H1 (cell line): ENCODE results near the gene F13B. TPM values are rescaled to one million over a fixed set of nuclear protein-coding genes. Genes with fewer than 3 reads are reported as not detected.

Source experiments
- CTCF ChIA-PET: fragments of 300-600 bp; sonication (Branson Sonifier 250); formaldehyde crosslinking; loops from one replicate; lab custom pipeline; 2021; ENCODE audit not compliant: partially characterized antibody; lab: Charles Lee
- POLR2A ChIA-PET: fragments of 300-600 bp; sonication (Branson Sonifier 250); formaldehyde crosslinking; loops from one replicate; lab custom pipeline; 2021; ENCODE audit warnings: inconsistent platforms; ENCODE audit not compliant: partially characterized antibody; lab: Charles Lee
- DNase-seq, 2 experiments: peaks; one replicate each; pipeline versions ENCODE4 v3.0.0 to v3.0.0-alpha.2; 2010 to 2022; ENCODE audit warnings: low spot score in 2 of 2, low read depth in 1 of 2, mixed read lengths in 1 of 2
- FAIRE-seq: peaks from 2 replicates; lab custom pipeline; 2011; peaks lifted over from hg19 to GRCh38; lab: Jason Lieb, UNC
- H2AFZ ChIP-seq: 2 replicates; pipeline ENCODE4 v1.8.1; 2012; ENCODE audit warnings: low read length, inconsistent platforms
- H2AK5ac ChIP-seq: 2 replicates; pipeline ENCODE4 v1.6.1; 2013; ENCODE audit warnings: low read depth, low read length
- H2BK120ac ChIP-seq: replicated peaks from 2 replicates; pipeline ENCODE3; 2013; ENCODE audit warnings: low read depth, low read length, inconsistent platforms
- H2BK12ac ChIP-seq: 2 replicates; pipeline ENCODE4 v1.6.1; 2013; ENCODE audit warnings: low read depth, low read length
- H2BK15ac ChIP-seq: 2 replicates; pipeline ENCODE4 v1.6.1; 2013; ENCODE audit warnings: low read length
- H2BK20ac ChIP-seq: 2 replicates; pipeline ENCODE4 v1.6.1; 2013; ENCODE audit warnings: low read length
- H2BK5ac ChIP-seq: 2 replicates; pipeline ENCODE4 v1.6.1; 2013; ENCODE audit warnings: low read depth, low read length
- H3K14ac ChIP-seq: 2 replicates; pipeline ENCODE4 v1.6.1; 2013; ENCODE audit warnings: inconsistent platforms; ENCODE audit not compliant: insufficient read length
- H3K18ac ChIP-seq: 2 replicates; pipeline ENCODE4 v1.6.1; 2013; ENCODE audit warnings: low read length; ENCODE audit errors: extremely low read depth
- H3K23ac ChIP-seq: 2 replicates; pipeline ENCODE4 v1.6.1; 2013; ENCODE audit warnings: inconsistent platforms; ENCODE audit not compliant: insufficient read length
- H3K23me2 ChIP-seq: 2 replicates; pipeline ENCODE4 v1.6.1; 2013; ENCODE audit warnings: low read depth, low read length
- H3K27ac ChIP-seq: 2 replicates; pipeline ENCODE4 v1.6.1; 2011; ENCODE audit warnings: low read depth, low read length, inconsistent platforms
- H3K27me3 ChIP-seq, 4 experiments: replicated peaks in 1 of 4; 1 replicate in 1 of 4; 2 replicates in 3 of 4; pipeline versions ENCODE4 v1.6.1 to v1.8.1; 2011 to 2013; ENCODE audit warnings: low read length in 3 of 4, mild to moderate bottlenecking in 3 of 4, inconsistent platforms in 2 of 4, mixed read lengths in 2 of 4, moderate library complexity in 1 of 4; ENCODE audit not compliant: control insufficient read depth in 3 of 4, insufficient read depth in 3 of 4; ENCODE audit errors: extremely low read depth in 1 of 4
- H3K36me3 ChIP-seq, 4 experiments: 2 replicates each; pipeline versions ENCODE4 v1.6.1 to v1.8.1; 2011 to 2013; ENCODE audit warnings: mild to moderate bottlenecking in 4 of 4, low read length in 3 of 4, moderate library complexity in 2 of 4, control low read depth in 1 of 4, inconsistent platforms in 1 of 4; ENCODE audit not compliant: insufficient read depth in 4 of 4, control insufficient read depth in 2 of 4
- H3K4ac ChIP-seq: replicated peaks from 2 replicates; pipeline ENCODE3; 2013; ENCODE audit warnings: low read length, low read depth, mixed read lengths, inconsistent platforms; ENCODE audit not compliant: insufficient read length
- H3K4me1 ChIP-seq, 4 experiments: replicated peaks in 1 of 4; 1 replicate in 1 of 4; 2 replicates in 3 of 4; pipeline versions ENCODE4 v1.6.1 to v1.8.1; 2011 to 2013; ENCODE audit warnings: low read length in 3 of 4, inconsistent platforms in 2 of 4, mixed read lengths in 1 of 4; ENCODE audit not compliant: insufficient read depth in 4 of 4, control insufficient read depth in 3 of 4
- H3K4me2 ChIP-seq, 2 experiments: 2 replicates each; pipeline versions ENCODE4 v1.6.1 to v1.8.1; 2011 to 2013; ENCODE audit warnings: low read depth in 2 of 2, low read length in 2 of 2, control low read depth in 1 of 2, inconsistent platforms in 1 of 2, mild to moderate bottlenecking in 1 of 2; ENCODE audit not compliant: insufficient read depth in 1 of 2
- H3K4me3 ChIP-seq, 4 experiments: fragments of 200-600, 300-600 bp in 1 of 4; sonication (generic), shearing (Covaris generic), sonication (Bioruptor Twin) in 1 of 4; 2 replicates each; pipeline versions ENCODE4 v1.5.1 to v1.8.1; 2011 to 2016; ENCODE audit warnings: low read length in 4 of 4, low read depth in 3 of 4, control low read depth in 2 of 4, inconsistent platforms in 2 of 4, mild to moderate bottlenecking in 2 of 4, mixed read lengths in 1 of 4, moderate library complexity in 1 of 4; ENCODE audit not compliant: insufficient read depth in 2 of 4; ENCODE audit errors: extremely low read depth in 1 of 4
- H3K56ac ChIP-seq: replicated peaks from 2 replicates; pipeline ENCODE3; 2013; ENCODE audit warnings: low read depth, mild to moderate bottlenecking, mixed read lengths, low read length, inconsistent platforms; ENCODE audit not compliant: insufficient read length
- H3K79me1 ChIP-seq: 2 replicates; pipeline ENCODE4 v1.6.1; 2013; ENCODE audit warnings: low read depth, low read length, control low read depth
- H3K79me2 ChIP-seq, 2 experiments: 2 replicates each; pipeline versions ENCODE4 v1.6.1 to v1.8.1; 2012 to 2013; ENCODE audit warnings: low read length in 2 of 2, mild to moderate bottlenecking in 2 of 2, inconsistent platforms in 1 of 2; ENCODE audit not compliant: insufficient read depth in 2 of 2, control insufficient read depth in 1 of 2
- H3K9ac ChIP-seq, 4 experiments: replicated peaks in 1 of 4; 1 replicate in 1 of 4; 2 replicates in 3 of 4; pipeline versions ENCODE4 v1.6.1 to v1.8.1; 2011 to 2013; ENCODE audit warnings: low read depth in 3 of 4, low read length in 3 of 4, control low read depth in 2 of 4, mild to moderate bottlenecking in 2 of 4, moderate library complexity in 2 of 4, inconsistent platforms in 1 of 4; ENCODE audit errors: extremely low read depth in 1 of 4
- H3K9me3 ChIP-seq, 2 experiments: 2 replicates each; pipeline versions ENCODE4 v1.6.1 to v1.8.1; 2012 to 2013; ENCODE audit warnings: mild to moderate bottlenecking in 2 of 2, moderate library complexity in 2 of 2, control low read depth in 1 of 2, inconsistent platforms in 1 of 2, low read depth in 1 of 2, low read length in 1 of 2, mixed read lengths in 1 of 2; ENCODE audit not compliant: insufficient read depth in 2 of 2
- H4K20me1 ChIP-seq, 2 experiments: replicated peaks in 1 of 2; 2 replicates each; pipeline versions ENCODE3 to v1.8.1; 2011 to 2013; ENCODE audit warnings: inconsistent platforms in 2 of 2, low read length in 2 of 2, mild to moderate bottlenecking in 1 of 2; ENCODE audit not compliant: insufficient read depth in 2 of 2, control insufficient read depth in 1 of 2
- H4K5ac ChIP-seq: 2 replicates; pipeline ENCODE4 v1.6.1; 2013; ENCODE audit warnings: low read length, low read depth, mixed read lengths, inconsistent platforms; ENCODE audit not compliant: insufficient read length
- H4K8ac ChIP-seq: 2 replicates; pipeline ENCODE4 v1.8.0; 2013; ENCODE audit warnings: mild to moderate bottlenecking, moderate library complexity, low read length, inconsistent platforms; ENCODE audit not compliant: insufficient read depth; ENCODE audit errors: extremely low read depth
- H4K91ac ChIP-seq: replicated peaks from 2 replicates; pipeline ENCODE3; 2013; ENCODE audit warnings: low read length, mixed read lengths, inconsistent platforms; ENCODE audit not compliant: insufficient read length
- KDM4A ChIP-seq: IDR thresholded peaks from one replicate; pipeline ENCODE4 v1.7.1; 2012; ENCODE audit warnings: low read depth, mild to moderate bottlenecking, moderate library complexity, low read length, inconsistent platforms; ENCODE audit not compliant: severe bottlenecking
- TEAD4 ChIP-seq: IDR thresholded peaks from 2 replicates; pipeline ENCODE4 v1.6.1; 2012; ENCODE audit warnings: low read depth, low read length, inconsistent platforms, mixed read lengths
- WGBS, 2 experiments: shearing (Covaris generic) in 1 of 2; methylation state at CpG; one replicate each; pipeline versions ENCODE4 v1.1.6 to v1.1.7; 2013 to 2015; ENCODE audit warnings: low lambda C conversion rate in 2 of 2, mixed read lengths in 2 of 2, inconsistent platforms in 1 of 2, low coverage in 1 of 2, missing lambda C conversion rate in 1 of 2; ENCODE audit not compliant: insufficient replicate concordance in 2 of 2, insufficient coverage in 1 of 2, insufficient read length in 1 of 2; ENCODE audit errors: extremely low coverage in 1 of 2, missing lambda C conversion rate in 1 of 2; 5-methylcytosine and 5-hydroxymethylcytosine counted together
- polyA plus RNA-seq, 7 experiments: library from polyadenylated mRNA; depleted of rRNA in 3 of 7; stranded (reverse) in 5 of 7; unstranded in 2 of 7; fragments of >200 nt in 5 of 7; fragments of 200-250 nt in 2 of 7; gene quantifications; 1 replicate in 5 of 7; 2 replicates in 1 of 7; 4 replicates in 1 of 7; pipeline versions ENCODE4 v1.2.1 to v1.2.3, GENCODE V29; 2011 to 2013; ENCODE audit warnings: missing spikeins in 2 of 7, mixed read lengths in 2 of 7
- total RNA-seq: library from RNA; stranded (reverse); fragmentation: NEBNext Ultra II Directional; extraction: Animal tissue kit (Norgen Biotek cat#: 25700); gene quantifications from 2 replicates; pipeline ENCODE4 v1.2.1, GENCODE V29; 2021

The F13B gene
- total and polyA plus RNA-seq, 2 of the 8 experiments (the other 6 are each of a cell fraction or from before 2014, with no cell fraction given), result not detected

GRCh38 chr1:197096137-197096536 lies 29.1 kb upstream of the F13B start:
- Histone ChIP-seq H3K56ac (no peak overlapping the region), H3K79me1 (no peaks in the 10 kb centered on the region), H4K91ac (no peak overlapping the region), H3K27ac (no peak overlapping the region), H2BK20ac (no peak overlapping the region), H3K4me1 (no peaks in the 10 kb centered on the region), H2BK5ac (no peak overlapping the region), H3K4me3 (no peak overlapping the region), H3K4me2 (no peak overlapping the region), H2BK120ac (no peak overlapping the region), H3K27me3 (no peaks in the 10 kb centered on the region), H4K5ac (no peak overlapping the region), H2BK15ac (no peak overlapping the region), H3K79me2 (no peaks in the 10 kb centered on the region), H2AK5ac (no peak overlapping the region), H3K14ac (no peak overlapping the region), H3K36me3 (peaks cover 0 to 37% (median 14%) of the 10 kb centered on the region in 4 experiments; a peak in 7 of 8 replicates), H2BK12ac (no peak overlapping the region), H3K4ac (no peak overlapping the region), H2AFZ (no peak overlapping the region), H4K8ac (no peak overlapping the region), H3K18ac (no peak overlapping the region), H3K23me2 (no peaks in the 10 kb centered on the region), H3K23ac (no peak overlapping the region), H3K9me3 (peaks cover 0 to 3% of the 10 kb centered on the region in 2 experiments; a peak in 2 of 4 replicates), H4K20me1 (peaks cover 0 to 3% of the 10 kb centered on the region in 2 experiments), H3K9ac (no peak overlapping the region)
- ChIA-PET CTCF (no interaction called here), POLR2A (interaction anchor here (1.1 to 1.6 kb wide), 2 partner anchors 9 to 16 kb away, joined by 3 to 7 read pairs; no protein-coding TSS in a partner anchor)
- TF ChIP-seq KDM4A (no peak), TEAD4 (no peak)
- FAIRE-seq (no peak), DNase-seq (no peak)
- 91% methylated on average over 1 of the region's 1 CpG; no CpG with 5 or more reads in 1 of the 2 experiments for WGBS, 2 experiments
